ENCODE data around the gene NDUFA12. TPM values are rescaled to one million over a fixed set of nuclear protein-coding genes. Genes with fewer than 3 reads are reported as not detected.

NDUFA12 gene
- total and polyA plus RNA-seq, 2 of the 13 experiments (the other 11 are each of a cell fraction or from before 2014, with no cell fraction given) = 101 to 173 TPM

DNA sequence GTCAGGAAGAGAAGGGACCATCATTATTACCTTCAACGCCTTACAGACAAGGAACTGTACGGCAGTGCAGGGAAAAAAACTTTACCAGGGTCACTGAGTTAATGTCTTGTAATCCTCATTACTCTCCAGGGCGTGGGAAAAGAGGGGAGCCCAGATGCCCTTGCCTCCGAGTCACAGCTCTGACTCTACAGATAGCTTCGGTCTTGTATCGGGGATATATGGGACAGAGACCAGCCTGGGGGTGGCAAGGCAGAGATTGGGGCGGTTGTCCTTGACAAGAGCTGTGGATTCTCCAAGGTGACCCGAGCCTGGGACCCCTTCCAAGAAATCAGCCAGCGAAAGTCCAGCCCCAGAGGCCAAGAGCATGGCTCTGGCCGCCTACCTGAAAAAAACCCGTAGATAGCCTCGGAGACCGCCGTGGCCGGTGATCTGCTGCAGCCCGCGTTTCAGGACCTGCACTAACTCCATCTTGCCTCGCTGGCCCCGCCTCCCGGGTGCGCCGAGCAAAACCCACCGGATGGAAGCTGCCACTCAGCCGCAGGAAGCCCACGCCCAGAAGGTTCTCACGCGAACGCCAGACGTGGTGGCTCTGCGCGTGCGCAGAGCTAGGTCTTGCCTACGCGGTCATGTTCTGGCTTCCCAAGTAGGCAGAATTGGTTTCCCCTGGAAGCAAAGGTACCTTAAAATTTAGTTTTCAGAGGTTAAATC, at the start of gene NDUFA12 (continued):
- TF ChIP-seq HCFC1 (IDR thresholded peaks at IDR 0.05; ENCODE audit: low read depth, low read length) = peak; percentile 35; the same call in 1 of the 2 replicates
- TF ChIP-seq, protein P1, sequence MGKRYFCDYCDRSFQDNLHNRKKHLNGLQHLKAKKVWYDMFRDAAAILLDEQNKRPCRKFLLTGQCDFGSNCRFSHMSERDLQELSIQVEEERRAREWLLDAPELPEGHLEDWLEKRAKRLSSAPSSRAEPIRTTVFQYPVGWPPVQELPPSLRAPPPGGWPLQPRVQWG (CRISPR knock-in tag; IDR thresholded peaks at IDR 0.05; ENCODE audit: borderline replicate concordance, low read depth) = no peak
- TF ChIP-seq ZFP36L1 (CRISPR knock-in tag; IDR thresholded peaks at IDR 0.05) = peak; percentile 57; the same call in 1 of the 2 replicates
- TF ChIP-seq ZBTB8A (CRISPR knock-in tag; IDR thresholded peaks at IDR 0.05; ENCODE audit: borderline replicate concordance, low read depth) = peak; percentile 62; the same call in 1 of the 2 replicates
- peak; percentile 90 to 92 for TF ChIP-seq POLR2A (IDR thresholded peaks at IDR 0.05; ENCODE audit: insufficient read depth in 1 of 2, low read depth in 2 of 2, low read length in 2 of 2)
- no peak for TF ChIP-seq ZNF660 (CRISPR knock-in tag; IDR thresholded peaks at IDR 0.05; ENCODE audit: borderline replicate concordance, low read depth)
- no peak for TF ChIP-seq TCF12 (IDR thresholded peaks at IDR 0.05)
- peak; percentile 46; the same call in 1 of the 2 replicates for TF ChIP-seq TCF12 (CRISPR knock-in tag; IDR thresholded peaks at IDR 0.05)
- no peak for TF ChIP-seq HNF4A (CRISPR knock-in tag; IDR thresholded peaks at IDR 0.05)
- TF ChIP-seq ZNF329 (CRISPR knock-in tag; IDR thresholded peaks at IDR 0.05; ENCODE audit: low read depth) = 0 out of 2 replicates have a peak, but pooled peaks have one; percentile 61
- no peak for TF ChIP-seq FOXA1 (IDR thresholded peaks at IDR 0.05)
- 0 out of 2 replicates have a peak, but pooled peaks have one; percentile 20 for TF ChIP-seq FOXA1 (CRISPR knock-in tag; IDR thresholded peaks at IDR 0.05)
- peak; percentile 83 for TF ChIP-seq YEATS2 (CRISPR knock-in tag; IDR thresholded peaks at IDR 0.05; ENCODE audit: borderline replicate concordance)
- TF ChIP-seq BRCA1 (CRISPR knock-in tag; IDR thresholded peaks at IDR 0.05) = 0 out of 2 replicates have a peak, but pooled peaks have one; percentile 48
- TF ChIP-seq ZNF414 (CRISPR knock-in tag; IDR thresholded peaks at IDR 0.05) = no peak
- TF ChIP-seq ZNF431 (CRISPR knock-in tag; IDR thresholded peaks at IDR 0.05; ENCODE audit: borderline replicate concordance, low read depth) = peak; percentile 75
- TF ChIP-seq ZFP90 (CRISPR knock-in tag; IDR thresholded peaks at IDR 0.05; ENCODE audit: borderline replicate concordance) = no peak; the same call in 1 of the 2 replicates
- TF ChIP-seq, protein P2, sequence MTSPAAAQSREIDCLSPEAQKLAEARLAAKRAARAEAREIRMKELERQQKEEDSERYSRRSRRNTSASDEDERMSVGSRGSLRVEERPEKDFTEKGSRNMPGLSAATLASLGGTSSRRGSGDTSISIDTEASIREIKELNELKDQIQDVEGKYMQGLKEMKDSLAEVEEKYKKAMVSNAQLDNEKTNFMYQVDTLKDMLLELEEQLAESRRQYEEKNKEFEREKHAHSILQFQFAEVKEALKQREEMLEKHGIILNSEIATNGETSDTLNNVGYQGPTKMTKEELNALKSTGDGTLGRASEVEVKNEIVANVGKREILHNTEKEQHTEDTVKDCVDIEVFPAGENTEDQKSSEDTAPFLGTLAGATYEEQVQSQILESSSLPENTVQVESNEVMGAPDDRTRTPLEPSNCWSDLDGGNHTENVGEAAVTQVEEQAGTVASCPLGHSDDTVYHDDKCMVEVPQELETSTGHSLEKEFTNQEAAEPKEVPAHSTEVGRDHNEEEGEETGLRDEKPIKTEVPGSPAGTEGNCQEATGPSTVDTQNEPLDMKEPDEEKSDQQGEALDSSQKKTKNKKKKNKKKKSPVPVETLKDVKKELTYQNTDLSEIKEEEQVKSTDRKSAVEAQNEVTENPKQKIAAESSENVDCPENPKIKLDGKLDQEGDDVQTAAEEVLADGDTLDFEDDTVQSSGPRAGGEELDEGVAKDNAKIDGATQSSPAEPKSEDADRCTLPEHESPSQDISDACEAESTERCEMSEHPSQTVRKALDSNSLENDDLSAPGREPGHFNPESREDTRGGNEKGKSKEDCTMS (CRISPR knock-in tag; conservative IDR thresholded peaks at IDR 0.05) = no peak
- TF ChIP-seq, protein P3, sequence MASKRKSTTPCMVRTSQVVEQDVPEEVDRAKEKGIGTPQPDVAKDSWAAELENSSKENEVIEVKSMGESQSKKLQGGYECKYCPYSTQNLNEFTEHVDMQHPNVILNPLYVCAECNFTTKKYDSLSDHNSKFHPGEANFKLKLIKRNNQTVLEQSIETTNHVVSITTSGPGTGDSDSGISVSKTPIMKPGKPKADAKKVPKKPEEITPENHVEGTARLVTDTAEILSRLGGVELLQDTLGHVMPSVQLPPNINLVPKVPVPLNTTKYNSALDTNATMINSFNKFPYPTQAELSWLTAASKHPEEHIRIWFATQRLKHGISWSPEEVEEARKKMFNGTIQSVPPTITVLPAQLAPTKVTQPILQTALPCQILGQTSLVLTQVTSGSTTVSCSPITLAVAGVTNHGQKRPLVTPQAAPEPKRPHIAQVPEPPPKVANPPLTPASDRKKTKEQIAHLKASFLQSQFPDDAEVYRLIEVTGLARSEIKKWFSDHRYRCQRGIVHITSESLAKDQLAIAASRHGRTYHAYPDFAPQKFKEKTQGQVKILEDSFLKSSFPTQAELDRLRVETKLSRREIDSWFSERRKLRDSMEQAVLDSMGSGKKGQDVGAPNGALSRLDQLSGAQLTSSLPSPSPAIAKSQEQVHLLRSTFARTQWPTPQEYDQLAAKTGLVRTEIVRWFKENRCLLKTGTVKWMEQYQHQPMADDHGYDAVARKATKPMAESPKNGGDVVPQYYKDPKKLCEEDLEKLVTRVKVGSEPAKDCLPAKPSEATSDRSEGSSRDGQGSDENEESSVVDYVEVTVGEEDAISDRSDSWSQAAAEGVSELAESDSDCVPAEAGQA (IDR thresholded peaks at IDR 0.05; ENCODE audit: low read depth) = peak; percentile 88
- TF ChIP-seq, protein P3 (CRISPR knock-in tag; IDR thresholded peaks at IDR 0.05; ENCODE audit: borderline replicate concordance) = no peak
- peak; percentile 48; the same call in 1 of the 2 replicates for TF ChIP-seq SOX5 (CRISPR knock-in tag; IDR thresholded peaks at IDR 0.05; ENCODE audit: borderline replicate concordance)
- no peak for TF ChIP-seq RFXANK (CRISPR knock-in tag; IDR thresholded peaks at IDR 0.05)
